Activated CD8-positive, alpha-beta memory T cell treated with anti-CD3 and anti-CD28 coated beads, Interleukin-2, amount 50 U/mL, for 24 hours (primary cell): ENCODE data around the gene STAT6.
A peak's percentile ranks its signal among the peaks of the same experiment; 100 is the strongest.
"Not testable (repeated sequence)": the region's sequence is repeated elsewhere in the genome, so short reads cannot be mapped to it uniquely, and the experiment has no call there.

Experiments
- DNase-seq: peaks from one replicate; pipeline ENCODE4 v3.0.0-alpha.2; 2020; ENCODE audit errors: extremely low read depth

STAT6 gene

GRCh38 chr12:57089271-57090245 is 21.6 kb downstream of the STAT6 start:
- DNase-seq: no peak

GRCh38 chr12:57088354-57089270 is 22.6 kb downstream of the STAT6 start, which contains the start of gene NAB2:
TSS of gene NAB2 (plus strand) at chr12:57089114. CDS start at chr12:57089272, 158 bp downstream.
- DNase-seq: no peak

GRCh38 chr12:57087691-57088353 is 23.3 kb downstream of the STAT6 start:
- DNase-seq: no peak

GRCh38 chr12:57087010-57087690 is 24.0 kb downstream of the STAT6 start:
- DNase-seq: peak; percentile 83

GRCh38 chr12:57086493-57087009 is 24.6 kb downstream of the STAT6 start:
- no peak for DNase-seq

- no peak for DNase-seq
Observed at GRCh38 chr12:57085999-57086492, 25.1 kb downstream of the STAT6 start.

DNA sequence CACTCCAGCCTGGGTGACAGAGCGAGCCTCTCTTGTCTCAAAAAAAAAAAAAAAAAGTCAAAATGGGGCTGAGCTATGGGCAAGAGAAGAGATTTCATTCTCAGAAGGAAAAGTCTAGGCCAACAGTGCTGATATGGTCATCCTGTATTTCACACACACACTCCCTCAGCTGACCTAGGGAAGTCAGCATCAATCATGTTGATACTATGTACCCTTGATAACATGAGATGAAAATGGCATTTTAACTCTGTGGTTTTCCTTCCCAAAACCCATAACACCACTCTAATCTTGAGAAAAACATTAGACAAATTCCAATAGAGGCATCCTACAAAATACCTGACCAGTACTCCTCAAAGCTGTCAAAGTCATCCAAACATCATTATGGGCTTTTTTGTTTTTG is 30.3 kb downstream of the STAT6 start:
- no peak for DNase-seq

GRCh38 chr12:57079821-57080220 is 31.3 kb downstream of the STAT6 start:
- no peak for DNase-seq

- peak; percentile 95 for DNase-seq
Observed at GRCh38 chr12:57078519-57079404, 32.4 kb downstream of the STAT6 start, which contains the start of gene NEMP1. TSS of gene NEMP1 (minus strand) at chr12:57078791. CDS start at chr12:57078745, 46 bp downstream.

DNA sequence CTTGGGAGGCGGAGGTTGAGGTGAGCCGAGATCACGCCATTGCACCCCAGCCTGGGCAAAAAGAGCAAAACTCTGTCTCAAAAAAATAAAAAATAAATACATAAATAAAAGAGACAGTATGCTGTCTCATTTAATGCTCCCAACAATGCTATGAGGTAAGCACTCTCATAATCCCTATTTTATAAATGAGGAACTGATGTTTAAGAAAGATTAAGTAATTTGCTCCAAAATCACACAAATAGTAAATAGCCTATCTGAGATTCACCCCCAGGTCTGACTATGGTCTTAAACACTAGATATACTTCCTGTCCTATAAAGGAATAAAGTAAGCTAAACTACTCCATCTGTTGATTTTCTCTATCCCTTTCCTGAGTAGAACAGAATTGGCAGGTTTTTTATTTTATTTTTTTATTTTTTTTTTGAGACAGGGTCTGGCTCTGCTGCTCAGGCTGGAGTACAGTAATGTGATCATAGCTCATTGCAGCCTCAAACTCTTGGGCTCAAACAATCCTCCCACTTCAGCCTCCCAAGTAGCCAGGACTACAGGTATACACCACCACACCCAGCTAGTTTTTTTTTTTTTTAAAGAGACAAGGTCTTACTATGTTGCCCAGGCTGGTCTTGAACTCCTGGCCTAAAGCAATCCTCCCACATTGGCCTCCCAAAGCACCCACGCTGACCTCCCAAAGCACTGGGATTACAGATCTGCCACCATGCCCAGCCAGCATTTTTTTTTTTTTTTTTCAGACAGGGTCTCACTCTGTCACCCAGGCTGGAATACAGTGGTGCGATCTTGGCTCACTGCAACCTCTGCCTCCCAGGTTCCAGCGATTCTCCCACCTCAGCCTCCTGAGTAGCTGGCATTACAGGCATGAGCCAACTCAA is 37.4 kb downstream of the STAT6 start:
- DNase-seq: not testable (repeated sequence)

- DNase-seq: no peak
Observed at GRCh38 chr12:57072661-57073060, 38.5 kb downstream of the STAT6 start.

DNA sequence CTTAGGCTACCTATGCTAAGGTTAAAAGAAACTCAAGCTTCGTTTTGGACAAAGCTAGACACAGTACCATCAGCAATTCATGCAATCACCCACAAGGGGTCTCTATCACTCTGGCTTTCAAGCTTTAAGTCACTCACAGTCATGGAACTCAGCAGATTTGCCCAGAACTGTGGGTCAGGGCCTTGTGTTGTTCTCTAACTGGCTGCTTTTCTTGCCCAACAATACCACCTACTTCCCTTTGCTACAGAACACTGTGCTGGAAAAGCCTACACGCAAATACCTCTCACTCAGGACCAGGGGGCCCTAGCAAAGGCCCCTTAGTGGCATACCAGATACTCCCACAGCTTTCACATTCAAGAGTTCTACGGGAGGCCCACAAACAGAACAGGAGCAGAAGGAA is 41.6 kb downstream of the STAT6 start:
- no peak for DNase-seq

GRCh38 chr12:57066245-57066644 is 44.9 kb downstream of the STAT6 start:
- DNase-seq: no peak

- DNase-seq: peak; percentile 29
Observed at GRCh38 chr12:57063991-57064685, 47.0 kb downstream of the STAT6 start.

DNA sequence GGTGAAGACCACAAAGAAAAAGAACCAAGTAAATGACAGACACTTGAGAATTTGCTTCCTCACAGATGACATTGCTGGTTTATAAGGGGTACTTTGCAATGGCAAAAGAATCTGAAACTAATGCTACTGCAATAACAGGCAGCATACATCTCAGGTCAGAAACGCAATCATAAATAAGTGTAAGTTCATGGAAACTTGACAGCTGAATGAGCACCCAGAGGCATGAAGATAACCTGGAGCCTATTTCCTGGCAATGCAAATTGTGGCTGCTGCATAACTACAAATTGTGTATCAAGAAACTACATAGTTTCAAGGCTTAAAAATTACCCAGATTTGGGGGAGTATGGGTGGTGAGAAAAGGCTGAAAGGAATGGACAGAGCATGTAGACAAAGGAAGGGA is 52.7 kb downstream of the STAT6 start:
- DNase-seq: no peak

DNA sequence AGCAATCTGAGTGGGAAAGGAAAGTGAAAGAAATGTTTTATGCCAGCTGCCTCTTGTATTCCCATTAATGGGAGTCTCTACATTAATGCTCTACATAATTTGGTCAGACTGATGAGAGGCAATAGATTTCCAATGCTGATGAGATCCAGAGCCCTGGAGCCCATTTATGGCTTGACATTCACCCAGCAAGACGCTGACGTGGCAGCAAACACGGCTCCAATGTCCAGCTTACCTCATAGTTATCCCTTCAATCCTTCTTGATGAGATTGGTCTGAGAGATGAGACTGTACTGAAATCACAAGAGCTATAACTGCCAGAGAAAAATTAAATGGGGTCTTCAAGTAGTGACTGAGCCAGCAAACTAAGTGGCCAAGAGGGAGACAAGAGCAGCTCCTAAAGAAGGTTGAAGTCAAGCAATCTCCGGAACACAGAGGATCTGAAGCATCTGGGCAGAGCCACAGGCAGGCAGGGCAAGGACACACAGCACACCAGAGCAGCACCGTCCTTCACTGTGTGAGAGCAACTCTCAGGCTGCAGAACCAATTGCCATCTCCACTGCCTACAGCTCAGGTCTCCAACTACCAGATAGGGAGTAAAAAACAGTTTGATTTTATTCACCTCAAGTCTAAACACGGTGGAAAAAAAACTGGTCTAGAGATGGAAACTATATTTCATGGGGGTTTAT is 54.0 kb downstream of the STAT6 start:
- no peak for DNase-seq

DNA sequence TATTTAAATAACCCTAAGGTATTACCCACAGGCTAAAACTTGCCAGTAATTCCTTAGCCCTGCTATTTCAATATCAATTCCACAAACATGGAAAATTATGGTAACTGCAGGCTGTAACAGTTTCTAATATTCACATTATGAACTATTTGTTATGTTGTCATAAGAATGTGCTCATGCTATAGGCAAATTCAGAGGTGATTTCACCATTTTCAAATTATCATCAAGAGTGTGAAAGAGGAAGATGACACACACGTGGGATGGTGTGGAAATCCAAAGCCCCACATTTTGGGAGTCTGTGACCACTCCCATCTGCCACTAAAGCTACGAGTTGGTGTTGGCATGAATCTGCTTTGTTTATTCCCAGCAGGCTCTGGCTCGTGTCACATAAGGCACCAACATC is 55.3 kb downstream of the STAT6 start:
- no peak for DNase-seq
